ENCODE results near the gene CNOT4.

The CNOT4 gene

GRCh38 chr7:135397689-135398088, 112.2 kb downstream of the CNOT4 start:
- no peak for DNase-seq

DNA sequence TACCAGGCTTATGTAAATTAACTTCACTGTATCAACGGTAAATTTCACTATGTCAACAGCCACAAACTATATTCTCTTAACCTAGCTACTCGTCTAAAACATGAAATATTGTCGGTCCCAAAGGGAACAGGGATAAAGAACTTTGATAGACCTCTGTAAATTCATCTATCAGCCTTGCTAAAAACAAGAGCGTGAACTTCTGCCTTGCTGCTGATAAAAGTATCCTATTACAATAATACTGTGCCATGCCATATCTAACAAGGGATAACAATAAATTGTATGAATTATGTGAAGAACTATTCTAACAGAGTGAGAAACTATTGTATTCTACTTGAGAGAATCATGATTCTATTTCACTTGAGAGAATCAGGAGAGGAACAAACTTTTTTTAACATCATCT, 117.2 kb downstream of the CNOT4 start:
- no peak for DNase-seq

GRCh38 chr7:135391514-135391913, 118.4 kb downstream of the CNOT4 start:
- no peak for DNase-seq

DNA sequence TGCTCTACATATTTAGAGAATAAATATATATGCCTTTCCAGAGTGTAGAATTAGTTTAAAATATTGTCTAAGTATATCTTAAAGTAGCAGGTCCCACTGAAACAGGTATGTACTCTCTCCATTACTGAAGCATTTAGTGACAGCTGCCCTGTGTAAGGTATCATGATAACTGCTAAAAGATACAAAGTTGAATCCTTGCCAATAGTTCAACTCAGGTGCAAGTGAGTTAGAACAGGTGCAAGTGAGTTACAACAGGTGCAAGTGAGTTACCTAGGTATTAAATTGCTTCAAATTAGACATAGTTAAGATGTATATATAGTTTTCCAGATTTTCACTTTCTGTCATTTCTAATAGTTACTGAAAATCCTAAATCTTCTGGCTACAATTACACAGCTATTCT, 119.1 kb downstream of the CNOT4 start:
- DNase-seq = no peak

- DNase-seq = no peak
Observed at GRCh38 chr7:135389971-135390370, 119.9 kb downstream of the CNOT4 start.

DNA sequence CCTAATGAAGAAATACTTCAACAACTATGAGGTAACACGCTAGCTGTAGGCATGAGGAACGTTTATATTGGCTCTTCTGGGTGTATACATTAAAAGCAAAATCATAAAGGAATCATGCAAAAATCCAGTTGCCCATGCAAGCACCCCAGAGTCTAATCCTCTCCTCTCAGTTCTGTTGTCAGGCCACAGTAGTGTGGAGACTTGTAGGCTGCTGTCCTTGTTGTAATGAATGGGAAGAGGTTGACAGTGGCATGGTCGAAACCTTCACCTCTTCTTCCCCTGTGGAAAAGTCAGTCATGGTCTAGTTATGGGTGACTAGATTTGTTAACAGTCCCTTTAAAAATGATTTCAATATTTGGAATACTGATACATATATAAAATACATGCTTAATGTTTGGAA, 121.3 kb downstream of the CNOT4 start:
- no peak for DNase-seq

DNA sequence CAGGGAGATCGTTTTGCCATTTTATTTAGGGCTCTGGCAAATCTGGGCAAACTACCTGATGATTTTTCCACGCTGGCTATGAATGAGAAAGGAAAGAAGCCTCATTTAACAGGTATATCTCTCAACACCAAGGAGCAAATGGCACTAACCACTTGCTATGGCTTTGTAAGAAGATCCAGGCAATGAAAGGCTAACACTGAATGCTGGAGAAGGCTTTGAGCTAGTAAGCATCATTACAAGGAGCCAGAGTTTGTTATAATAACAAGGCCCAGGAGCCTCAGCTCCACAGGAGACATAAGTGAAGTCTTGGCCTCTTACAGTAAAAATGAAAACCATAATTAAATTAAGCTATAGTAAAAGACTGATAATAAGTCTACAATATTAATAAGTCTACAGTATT, 123.1 kb downstream of the CNOT4 start:
- DNase-seq = no peak

- DNase-seq = no peak
Observed at GRCh38 chr7:135386181-135386580, 123.7 kb downstream of the CNOT4 start.

- DNase-seq = peak in 1 of 51 donors; percentile 2
Observed at GRCh38 chr7:135385209-135385608, 124.7 kb downstream of the CNOT4 start.

- no peak for DNase-seq
Observed at GRCh38 chr7:135383525-135384175, 126.3 kb downstream of the CNOT4 start.

GRCh38 chr7:135382173-135382572, 127.7 kb downstream of the CNOT4 start:
- no peak for DNase-seq

DNA sequence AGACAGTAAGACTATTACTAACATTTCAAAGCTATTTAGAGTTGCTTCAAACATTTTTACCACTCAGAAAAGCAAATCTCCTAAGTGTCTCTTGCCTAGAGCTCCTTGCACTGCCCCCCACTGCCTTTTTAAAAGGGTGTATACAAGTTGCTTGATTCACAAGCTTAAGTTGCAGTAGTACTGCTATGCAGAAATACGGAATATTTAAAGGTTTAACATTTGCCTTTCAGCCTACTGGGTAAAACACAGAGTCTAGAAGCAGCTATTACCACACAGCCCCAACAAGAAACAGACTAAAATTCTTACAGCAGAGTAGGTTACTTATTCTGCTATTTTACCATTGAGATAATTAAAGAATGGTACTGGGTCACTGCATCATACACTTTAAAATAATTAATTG, 128.5 kb downstream of the CNOT4 start:
- DNase-seq = no peak

DNA sequence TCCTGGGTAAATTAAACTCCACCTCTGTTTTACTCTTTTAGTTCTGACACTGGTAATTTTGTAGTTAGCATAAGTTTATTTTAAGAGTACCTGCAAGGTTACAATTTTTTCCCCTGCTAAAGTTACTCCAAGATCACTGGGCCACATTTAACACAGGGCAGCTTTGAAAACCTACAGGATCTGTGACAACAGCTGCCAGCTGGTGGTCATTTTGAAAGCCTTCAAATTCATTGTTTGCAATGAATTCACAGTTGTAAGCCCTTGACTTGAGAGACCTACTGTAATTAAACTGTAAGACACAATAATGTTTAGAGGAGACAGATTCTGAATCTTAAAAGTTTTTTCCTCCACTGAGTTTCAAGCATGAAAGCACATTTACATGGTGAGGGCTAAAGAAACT, 129.6 kb downstream of the CNOT4 start:
- DNase-seq = no peak

DNA sequence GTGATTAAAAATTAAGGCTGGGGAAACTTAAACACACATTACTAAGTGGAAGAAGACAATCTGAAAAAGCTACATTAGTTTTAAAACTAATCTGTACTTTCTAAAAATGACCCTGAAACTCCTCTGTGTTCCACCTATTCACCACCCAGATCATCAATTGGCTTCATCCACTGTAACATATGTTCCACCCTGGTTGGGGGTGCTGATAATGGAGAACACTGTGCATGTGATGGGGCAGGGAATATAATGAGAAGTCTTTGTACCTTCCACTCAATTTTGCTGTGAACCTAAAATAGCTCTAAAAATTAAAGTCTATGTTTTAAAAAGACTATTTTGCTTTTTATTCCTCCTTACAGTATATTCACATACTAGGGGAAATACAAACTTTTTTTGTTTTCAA, 132.7 kb downstream of the CNOT4 start:
- DNase-seq = no peak

DNA sequence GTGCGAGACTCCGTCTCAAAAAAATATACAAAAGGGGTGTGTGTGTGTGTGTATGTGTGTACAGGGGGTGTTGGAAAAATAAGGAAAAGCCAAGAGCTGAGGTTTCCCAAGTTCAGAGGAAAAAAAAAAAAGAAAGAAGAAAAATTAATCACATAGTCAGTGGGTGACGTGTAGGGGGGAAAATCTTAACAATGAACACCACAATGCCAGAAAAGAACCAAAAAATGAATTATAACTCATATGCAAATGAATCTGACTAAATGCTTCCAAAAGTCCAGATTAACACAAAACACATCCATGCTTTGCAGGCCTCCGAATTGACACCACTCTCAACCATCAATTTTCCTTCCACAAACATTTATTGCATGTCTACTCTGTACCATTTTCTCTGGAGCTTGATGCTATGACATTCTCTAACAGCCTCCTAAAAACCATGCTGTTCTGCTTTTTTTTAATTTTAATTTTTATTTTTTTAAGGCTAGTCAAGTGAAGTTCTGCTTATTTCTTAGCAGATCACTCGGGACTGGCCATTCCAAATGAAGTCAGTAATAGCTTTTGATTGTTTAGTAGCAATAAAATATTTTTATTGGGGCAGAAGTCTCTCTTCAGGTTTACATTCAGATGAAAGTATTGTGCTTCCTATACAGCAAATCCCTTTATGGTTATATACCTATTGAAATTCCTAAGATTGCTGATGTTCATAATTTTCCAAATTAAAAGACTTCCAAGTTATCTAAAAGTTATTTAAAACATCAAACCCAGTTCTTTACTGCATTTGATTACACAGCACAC, 133.8 kb downstream of the CNOT4 start:
- no peak for DNase-seq

- no peak for DNase-seq
Observed at GRCh38 chr7:135374736-135375135, 135.2 kb downstream of the CNOT4 start.

DNA sequence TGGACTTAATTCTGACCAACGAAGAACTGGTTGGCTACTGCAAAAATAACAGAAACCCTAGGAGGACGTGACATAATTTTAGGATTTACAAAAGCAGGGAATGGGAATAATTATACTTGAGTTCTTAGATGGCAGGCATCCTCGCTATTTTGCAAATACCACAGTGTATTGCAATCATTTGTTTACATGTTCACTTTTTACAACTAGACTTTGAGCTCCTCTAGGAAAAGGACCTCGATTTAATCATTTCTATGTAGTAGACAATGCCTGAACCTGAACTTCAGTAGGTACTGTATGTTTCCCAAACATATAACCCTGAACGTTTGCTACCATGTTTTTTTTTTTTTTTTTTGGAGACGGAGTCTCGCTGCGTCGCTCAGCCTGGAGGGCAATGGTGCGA, 137.7 kb downstream of the CNOT4 start:
- DNase-seq = no peak

- DNase-seq = no peak
Observed at GRCh38 chr7:135370656-135371055, 139.2 kb downstream of the CNOT4 start.

DNA sequence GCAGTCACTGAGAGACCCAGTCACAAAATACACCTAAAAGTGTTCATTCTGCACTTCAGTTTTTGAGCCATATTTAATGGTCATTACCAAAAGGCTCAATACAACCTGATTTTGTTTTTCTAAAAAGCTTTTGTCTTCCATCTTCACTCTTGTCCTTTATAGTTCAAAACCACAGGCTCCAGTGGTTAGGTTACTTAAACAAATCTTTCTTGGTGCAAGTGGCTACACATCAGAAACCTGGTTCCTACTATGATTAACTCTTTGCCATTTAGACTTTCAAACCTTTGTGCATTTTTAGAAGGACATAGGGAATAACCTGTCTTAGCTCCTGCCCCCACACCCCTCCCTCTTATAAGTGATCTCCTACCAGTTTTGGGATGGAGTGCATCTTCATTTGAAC, 140.5 kb downstream of the CNOT4 start:
- no peak for DNase-seq

DNA sequence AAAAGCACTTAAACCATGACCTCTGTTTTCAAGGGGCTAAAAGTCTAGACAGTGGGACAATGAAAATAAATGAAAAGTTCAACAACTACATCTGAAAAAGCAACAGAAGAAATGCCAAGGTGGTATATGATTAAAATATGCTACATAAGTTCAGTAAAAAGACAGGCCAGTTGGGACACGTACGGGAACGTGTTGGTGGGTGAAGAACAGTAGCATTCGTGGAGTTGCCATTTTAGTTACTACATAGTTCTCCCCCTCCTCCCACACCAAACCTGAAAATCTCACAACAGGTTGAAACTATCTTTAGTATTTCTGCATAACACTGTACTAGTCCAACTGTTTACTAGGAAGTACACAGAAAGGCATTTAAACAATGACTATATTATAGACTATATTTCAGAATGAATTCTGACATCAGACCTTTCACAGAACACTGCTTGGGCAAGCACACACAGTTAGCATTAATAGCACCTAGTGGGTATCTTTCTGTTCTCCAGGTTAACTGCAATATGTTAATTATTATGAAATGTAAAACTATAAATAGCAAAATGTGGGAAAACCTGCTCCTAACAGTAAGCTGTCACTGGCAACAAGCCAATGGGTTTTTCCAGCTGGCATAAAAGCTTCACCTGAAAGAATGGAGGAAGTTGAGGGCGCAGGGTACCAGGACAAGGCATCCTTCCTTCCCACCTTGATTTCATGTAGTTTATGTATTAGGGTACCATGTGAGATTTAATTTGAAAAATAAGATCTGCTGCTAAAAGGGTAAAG, 141.3 kb downstream of the CNOT4 start:
- DNase-seq = no peak

GRCh38 chr7:135366843-135367508, 142.9 kb downstream of the CNOT4 start:
- DNase-seq = no peak

DNA sequence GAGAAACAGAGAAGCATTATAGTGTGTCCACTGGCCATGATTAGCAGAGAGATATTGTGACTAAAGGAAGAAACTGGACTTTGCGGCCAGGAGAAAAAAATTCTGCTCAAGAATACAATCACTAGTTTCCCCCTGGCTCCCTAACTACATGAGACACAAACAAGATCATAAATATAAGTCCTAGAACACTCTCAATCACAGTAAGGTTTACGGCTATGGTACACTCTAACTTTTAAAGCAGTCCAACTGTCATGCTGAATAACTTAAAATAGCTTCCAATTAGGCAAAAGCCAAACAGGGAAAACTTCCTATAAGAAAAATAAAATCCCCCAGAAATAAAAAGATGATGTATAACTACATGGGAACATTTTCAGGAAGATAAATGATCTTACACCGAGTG, 144.2 kb downstream of the CNOT4 start:
- no peak for DNase-seq
